Thyroid gland (tissue), 4 donors: ENCODE results near the gene MYH14. TPM values are rescaled to one million over a fixed set of nuclear protein-coding genes. Genes with fewer than 3 reads are reported as not detected.

ENCODE experiments used
- DNase-seq, 2 donors: peaks; one replicate each; pipeline ENCODE4 v3.0.0-alpha.2; 2019
- H3K27ac ChIP-seq, 3 donors: fragments of 200-600 bp; sonication (generic); 1 replicate in 2 of 3; 2 replicates in 1 of 3; pipeline ENCODE4 v1.5.1; 2016 to 2019; ENCODE audit warnings: mild to moderate bottlenecking in 1 of 3, moderate library complexity in 1 of 3
- H3K27me3 ChIP-seq: fragments of 200-600 bp; sonication (generic); one replicate; pipeline ENCODE4 v1.5.1; 2019
- H3K36me3 ChIP-seq, 2 donors: fragments of 200-600 bp; sonication (generic); one replicate each; pipeline ENCODE4 v1.5.1; 2016 to 2019
- H3K4me1 ChIP-seq, 2 donors: fragments of 200-600 bp; sonication (generic); one replicate each; pipeline ENCODE4 v1.5.1; 2017 to 2019
- H3K4me3 ChIP-seq, 3 donors: fragments of 200-600 bp; sonication (generic); replicated peaks in 1 of 3; 1 replicate in 2 of 3; 2 replicates in 1 of 3; pipeline ENCODE4 v1.5.1; 2016; ENCODE audit warnings: mild to moderate bottlenecking in 1 of 3
- H3K9me3 ChIP-seq: fragments of 200-600 bp; sonication (generic); one replicate; pipeline ENCODE4 v1.5.1; 2017
- POLR2A ChIP-seq, 2 donors: fragments of 450-650 bp; IDR thresholded peaks; one replicate each; pipeline ENCODE4 v1.6.1; 2017; ENCODE audit warnings: antibody characterized with exemption in 2 of 2, mild to moderate bottlenecking in 2 of 2, moderate library complexity in 1 of 2
- WGBS, 2 donors: methylation state at CpG; one replicate each; pipeline ENCODE4 v1.1.5; 2017; 5-methylcytosine and 5-hydroxymethylcytosine counted together
- intact Hi-C: fragments of 100-400 bp; cut with DNase I; formaldehyde crosslinking; loops from one replicate; pipeline ENCODE4 v1.15.1; 2023
- total RNA-seq, 4 donors: library from RNA; depleted of rRNA; stranded (reverse); fragments of >200 nt; gene quantifications; one replicate each; pipeline ENCODE4 v1.2.3, GENCODE V29; 2016
- TF ChIP-seq, protein P1 (sequence below), 6 experiments: fragments of 200-600 bp in 3 of 6; fragments of 450-650 bp in 3 of 6; sonication (generic) in 3 of 6; IDR thresholded peaks; one replicate each; pipeline ENCODE4 v1.5.1; 2016 to 2019; ENCODE audit warnings: antibody characterized with exemption in 6 of 6, mild to moderate bottlenecking in 2 of 6, inconsistent platforms in 1 of 6, moderate library complexity in 1 of 6

Gene MYH14
- total RNA-seq, 4 donors from 2014 or later = 130 to 361 (median 183) TPM

DNA sequence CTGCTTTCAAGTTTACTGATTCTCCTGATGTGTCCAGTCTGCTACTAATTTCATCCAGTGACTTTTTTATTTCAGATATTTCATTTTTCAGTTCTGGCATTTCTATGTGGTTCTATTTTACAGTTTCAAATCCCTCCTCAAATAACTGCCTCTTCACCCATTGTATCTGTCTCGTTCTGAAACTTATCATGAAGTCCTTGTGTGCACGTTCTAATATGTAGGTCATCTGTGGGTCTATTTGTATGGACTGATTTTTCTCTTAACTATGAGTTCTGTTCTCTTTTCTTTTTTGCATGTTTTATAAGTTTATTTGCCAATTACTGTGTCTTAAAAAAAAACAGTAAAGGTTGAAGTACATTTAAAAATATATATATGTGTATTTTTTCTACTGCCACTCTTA, 82.4 kb downstream of the MYH14 start:
- intact Hi-C loops = no loop called here
- H3K9me3 ChIP-seq = no peaks in the 10 kb centered on the region
- TF ChIP-seq, protein P1, sequence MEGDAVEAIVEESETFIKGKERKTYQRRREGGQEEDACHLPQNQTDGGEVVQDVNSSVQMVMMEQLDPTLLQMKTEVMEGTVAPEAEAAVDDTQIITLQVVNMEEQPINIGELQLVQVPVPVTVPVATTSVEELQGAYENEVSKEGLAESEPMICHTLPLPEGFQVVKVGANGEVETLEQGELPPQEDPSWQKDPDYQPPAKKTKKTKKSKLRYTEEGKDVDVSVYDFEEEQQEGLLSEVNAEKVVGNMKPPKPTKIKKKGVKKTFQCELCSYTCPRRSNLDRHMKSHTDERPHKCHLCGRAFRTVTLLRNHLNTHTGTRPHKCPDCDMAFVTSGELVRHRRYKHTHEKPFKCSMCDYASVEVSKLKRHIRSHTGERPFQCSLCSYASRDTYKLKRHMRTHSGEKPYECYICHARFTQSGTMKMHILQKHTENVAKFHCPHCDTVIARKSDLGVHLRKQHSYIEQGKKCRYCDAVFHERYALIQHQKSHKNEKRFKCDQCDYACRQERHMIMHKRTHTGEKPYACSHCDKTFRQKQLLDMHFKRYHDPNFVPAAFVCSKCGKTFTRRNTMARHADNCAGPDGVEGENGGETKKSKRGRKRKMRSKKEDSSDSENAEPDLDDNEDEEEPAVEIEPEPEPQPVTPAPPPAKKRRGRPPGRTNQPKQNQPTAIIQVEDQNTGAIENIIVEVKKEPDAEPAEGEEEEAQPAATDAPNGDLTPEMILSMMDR (IDR thresholded peaks at IDR 0.05) = no peak
- TF ChIP-seq POLR2A (IDR thresholded peaks at IDR 0.05) = no peak
- no peak overlapping the region for H3K27ac ChIP-seq
- no peak overlapping the region for H3K4me3 ChIP-seq
- H3K4me1 ChIP-seq = no peaks in the 10 kb centered on the region
- DNase-seq = no peak
- H3K36me3 ChIP-seq = peaks cover 61 to 74% of the 10 kb centered on the region in 2 donors
- no peaks in the 10 kb centered on the region for H3K27me3 ChIP-seq
- WGBS, 2 donors = 89 to 92% methylated on average over 2 of the region's 2 CpGs

DNA sequence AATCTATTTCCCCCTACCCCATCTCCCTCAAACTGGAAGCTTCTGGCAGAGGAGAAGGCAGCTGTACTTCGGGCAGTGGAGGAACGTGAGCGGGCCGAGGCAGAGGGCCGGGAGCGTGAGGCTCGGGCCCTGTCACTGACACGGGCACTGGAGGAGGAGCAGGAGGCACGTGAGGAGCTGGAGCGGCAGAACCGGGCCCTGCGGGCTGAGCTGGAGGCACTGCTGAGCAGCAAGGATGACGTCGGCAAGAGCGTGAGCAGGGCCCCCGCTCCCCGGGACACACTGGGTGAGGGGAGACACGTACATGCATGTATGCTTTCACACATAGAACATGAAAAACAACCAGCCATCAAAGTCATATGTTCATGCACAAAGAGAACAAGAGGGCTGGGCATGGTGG, 83.0 kb downstream of the MYH14 start:
- no peak overlapping the region for H3K4me3 ChIP-seq
- no peaks in the 10 kb centered on the region for H3K9me3 ChIP-seq
- 96 to 98% methylated on average over 18 of the region's 18 CpGs for WGBS, 2 donors
- H3K27ac ChIP-seq = no peak overlapping the region
- no peaks in the 10 kb centered on the region for H3K27me3 ChIP-seq
- H3K4me1 ChIP-seq = no peaks in the 10 kb centered on the region
- TF ChIP-seq, protein P1 (IDR thresholded peaks at IDR 0.05) = no peak
- no peak for TF ChIP-seq POLR2A (IDR thresholded peaks at IDR 0.05)
- DNase-seq = no peak
- intact Hi-C loops = no loop called here
- peaks cover 57 to 74% of the 10 kb centered on the region in 2 donors for H3K36me3 ChIP-seq

DNA sequence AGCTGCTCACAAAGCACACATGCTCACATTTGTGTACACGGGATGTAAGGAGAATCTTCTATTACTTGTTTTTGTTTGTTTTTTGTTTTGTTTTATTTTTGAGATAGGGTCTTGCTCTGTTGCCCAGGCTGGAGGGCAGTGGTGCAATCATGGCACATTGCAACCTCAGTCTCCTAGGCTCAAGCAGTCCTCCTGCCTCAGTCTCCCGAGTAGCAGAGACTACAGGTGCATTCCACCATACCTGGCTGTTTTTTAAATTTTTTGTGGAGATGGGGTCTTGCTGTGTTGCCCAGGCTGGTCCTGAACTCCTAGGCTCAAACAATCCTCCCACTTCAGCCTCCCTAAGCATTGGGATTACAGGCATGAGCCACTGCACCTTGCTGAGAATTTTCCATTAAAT, 83.9 kb downstream of the MYH14 start:
- Histone ChIP-seq H3K4me3 (no peak overlapping the region), H3K27ac (no peak overlapping the region), H3K36me3 (peaks cover 56 to 67% of the 10 kb centered on the region in 2 donors), H3K9me3 (no peaks in the 10 kb centered on the region), H3K4me1 (no peaks in the 10 kb centered on the region), H3K27me3 (no peaks in the 10 kb centered on the region)
- 86 to 95% methylated on average over 2 of the region's 2 CpGs for WGBS, 2 donors
- no peak for TF ChIP-seq POLR2A (IDR thresholded peaks at IDR 0.05)
- TF ChIP-seq, protein P1 (IDR thresholded peaks at IDR 0.05) = no peak
- intact Hi-C loops = no loop called here
- DNase-seq = no peak

DNA sequence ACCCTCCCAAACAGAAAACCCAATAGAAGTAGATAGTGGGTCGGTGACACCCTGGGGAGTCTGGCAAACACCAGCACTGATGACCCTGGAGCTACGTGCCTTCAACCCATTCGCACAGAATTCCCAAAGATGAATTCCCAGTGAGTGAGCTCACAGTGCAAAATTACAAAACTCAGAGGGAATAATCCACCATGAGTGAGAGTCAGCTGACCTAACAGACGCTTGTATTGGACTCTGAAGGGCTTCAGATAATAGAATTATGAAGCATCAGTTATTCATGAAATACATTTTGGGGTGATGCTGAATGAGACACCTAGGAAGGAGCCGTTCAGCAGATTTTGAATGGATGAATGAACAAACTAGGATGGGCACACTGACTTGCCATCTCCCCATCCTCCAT, 85.5 kb downstream of the MYH14 start:
- H3K27ac ChIP-seq = no peak overlapping the region
- intact Hi-C loops = no loop called here
- no peak for DNase-seq
- H3K4me3 ChIP-seq = no peak overlapping the region
- no peaks in the 10 kb centered on the region for H3K9me3 ChIP-seq
- 88 to 94% methylated on average over 5 of the region's 5 CpGs for WGBS, 2 donors
- H3K4me1 ChIP-seq = no peaks in the 10 kb centered on the region
- H3K36me3 ChIP-seq = peaks cover 63 to 74% of the 10 kb centered on the region in 2 donors
- TF ChIP-seq, protein P1 (IDR thresholded peaks at IDR 0.05) = no peak
- TF ChIP-seq POLR2A (IDR thresholded peaks at IDR 0.05) = no peak
- H3K27me3 ChIP-seq = no peaks in the 10 kb centered on the region

DNA sequence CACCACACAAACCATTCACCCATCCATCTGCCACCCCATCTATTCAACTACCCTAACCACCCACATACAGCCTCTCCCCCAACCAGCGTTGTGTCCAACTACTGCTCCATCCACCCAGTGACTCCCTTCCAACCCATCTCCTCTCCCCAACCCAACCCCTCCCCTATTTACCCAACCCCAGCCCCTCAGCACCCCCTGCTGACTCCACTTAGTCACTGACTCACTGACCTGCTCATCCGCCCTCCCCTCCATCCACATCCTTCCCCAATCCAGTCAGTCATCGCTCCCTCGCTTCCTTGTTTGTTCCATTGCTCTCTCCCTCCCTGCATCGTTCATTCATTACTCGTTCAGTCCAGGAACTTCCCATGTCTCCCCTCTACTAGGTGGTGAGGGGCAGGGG, 86.6 kb downstream of the MYH14 start:
- Histone ChIP-seq H3K27me3 (no peaks in the 10 kb centered on the region), H3K27ac (no peak overlapping the region), H3K4me3 (no peak overlapping the region), H3K9me3 (no peaks in the 10 kb centered on the region), H3K36me3 (peaks cover 63 to 74% of the 10 kb centered on the region in 2 donors), H3K4me1 (no peaks in the 10 kb centered on the region)
- TF ChIP-seq, protein P1 (IDR thresholded peaks at IDR 0.05) = no peak
- no peak for TF ChIP-seq POLR2A (IDR thresholded peaks at IDR 0.05)
- intact Hi-C loops = no loop called here
- DNase-seq = no peak
- WGBS, 2 donors = 84 to 85% methylated on average over 6 of the region's 6 CpGs
